ENCODE results near the gene ZFAND6. TPM values are rescaled to one million over a fixed set of nuclear protein-coding genes. Genes with fewer than 3 reads are reported as not detected.
A peak's percentile ranks its signal among the peaks of the same experiment; 100 is the strongest.
"Not testable (repeated sequence)": the region's sequence is repeated elsewhere in the genome, so short reads cannot be mapped to it uniquely, and the experiment has no call there.

Gene ZFAND6
- total RNA-seq, 2 experiments from 2014 or later, result 86.2 to 122 TPM

GRCh38 chr15:80011596-80011995 lies 47.9 kb upstream of the ZFAND6 start:
- POLR2A ChIA-PET, result interaction anchor here (0.7 kb wide), 1 partner anchor 9 kb away, joined by 3 read pairs; no protein-coding TSS in a partner anchor

GRCh38 chr15:80012060-80012726 lies 47.3 kb upstream of the ZFAND6 start:
- Histone ChIP-seq H3K4me3 (ENCODE audit: low read depth, low read length, poor library complexity, severe bottlenecking) (no peak overlapping the region), H3K9me2 (ENCODE audit: insufficient read depth, low read length) (no peaks in the 10 kb centered on the region), H3K4me1 (ENCODE audit: insufficient read depth, low read length, poor library complexity, severe bottlenecking) (peaks cover 53% of the 10 kb centered on the region), H4K20me1 (ENCODE audit: insufficient read depth, low read length) (no peaks in the 10 kb centered on the region), H3K4me2 (ENCODE audit: low read length) (peak overlapping the region; percentile 58), H3K79me2 (ENCODE audit: insufficient read depth, low read depth, low read length) (no peaks in the 10 kb centered on the region), H3K27ac (ENCODE audit: low read depth, low read length, poor library complexity, severe bottlenecking) (no peak overlapping the region), H3K36me3 (ENCODE audit: insufficient read depth, low read length) (no peaks in the 10 kb centered on the region), H3K9me3 (ENCODE audit: low read length) (no peaks in the 10 kb centered on the region; the same call in 1 of the 2 replicates), H2AFZ (ENCODE audit: low read length) (peak overlapping the region; percentile 68)
- ChIA-PET CTCF (ENCODE audit: unreplicated experiment) (no interaction called here), POLR2A (no interaction called here)
- intact Hi-C loops (cut with micrococcal nuclease; ENCODE audit: unreplicated experiment), result no loop called here
- no peak for TF ChIP-seq EZH2phosphoT487 (IDR thresholded peaks at IDR 0.05; ENCODE audit: borderline replicate concordance, low read depth, low read length)
- TF ChIP-seq, protein P1, sequence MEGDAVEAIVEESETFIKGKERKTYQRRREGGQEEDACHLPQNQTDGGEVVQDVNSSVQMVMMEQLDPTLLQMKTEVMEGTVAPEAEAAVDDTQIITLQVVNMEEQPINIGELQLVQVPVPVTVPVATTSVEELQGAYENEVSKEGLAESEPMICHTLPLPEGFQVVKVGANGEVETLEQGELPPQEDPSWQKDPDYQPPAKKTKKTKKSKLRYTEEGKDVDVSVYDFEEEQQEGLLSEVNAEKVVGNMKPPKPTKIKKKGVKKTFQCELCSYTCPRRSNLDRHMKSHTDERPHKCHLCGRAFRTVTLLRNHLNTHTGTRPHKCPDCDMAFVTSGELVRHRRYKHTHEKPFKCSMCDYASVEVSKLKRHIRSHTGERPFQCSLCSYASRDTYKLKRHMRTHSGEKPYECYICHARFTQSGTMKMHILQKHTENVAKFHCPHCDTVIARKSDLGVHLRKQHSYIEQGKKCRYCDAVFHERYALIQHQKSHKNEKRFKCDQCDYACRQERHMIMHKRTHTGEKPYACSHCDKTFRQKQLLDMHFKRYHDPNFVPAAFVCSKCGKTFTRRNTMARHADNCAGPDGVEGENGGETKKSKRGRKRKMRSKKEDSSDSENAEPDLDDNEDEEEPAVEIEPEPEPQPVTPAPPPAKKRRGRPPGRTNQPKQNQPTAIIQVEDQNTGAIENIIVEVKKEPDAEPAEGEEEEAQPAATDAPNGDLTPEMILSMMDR (conservative IDR thresholded peaks at IDR 0.05; ENCODE audit: low read length), result no peak
- BruUV-seq (replicated peaks), result no TSS peak
- no peak for DNase-seq (ENCODE audit: low spot score)

More at GRCh38 chr15:80011596-80011995, 47.9 kb upstream of the ZFAND6 start:
- intact Hi-C loops (cut with micrococcal nuclease; ENCODE audit: unreplicated experiment), result no loop called here
- H3K4me2 ChIP-seq (ENCODE audit: low read length), result peak overlapping the region; percentile 58
- H4K20me1 ChIP-seq (ENCODE audit: insufficient read depth, low read length), result no peaks in the 10 kb centered on the region
- CTCF ChIA-PET (ENCODE audit: unreplicated experiment), result no interaction called here
- peaks cover 51% of the 10 kb centered on the region for H3K4me1 ChIP-seq (ENCODE audit: insufficient read depth, low read length, poor library complexity, severe bottlenecking)
- H3K79me2 ChIP-seq (ENCODE audit: insufficient read depth, low read depth, low read length), result no peaks in the 10 kb centered on the region
- peak overlapping the region; percentile 68; the same call in 1 of the 2 replicates for H2AFZ ChIP-seq (ENCODE audit: low read length)
- no peak overlapping the region for H3K4me3 ChIP-seq (ENCODE audit: low read depth, low read length, poor library complexity, severe bottlenecking)
- no peak for TF ChIP-seq EZH2phosphoT487 (IDR thresholded peaks at IDR 0.05; ENCODE audit: borderline replicate concordance, low read depth, low read length)
- TF ChIP-seq, protein P1 (conservative IDR thresholded peaks at IDR 0.05; ENCODE audit: low read length), result no peak
- no peak overlapping the region for H3K27ac ChIP-seq (ENCODE audit: low read depth, low read length, poor library complexity, severe bottlenecking)
- BruUV-seq (replicated peaks), result no TSS peak
- DNase-seq (ENCODE audit: low spot score), result no peak
- H3K9me3 ChIP-seq (ENCODE audit: low read length), result no peaks in the 10 kb centered on the region; the same call in 1 of the 2 replicates
- H3K9me2 ChIP-seq (ENCODE audit: insufficient read depth, low read length), result no peaks in the 10 kb centered on the region
- H3K36me3 ChIP-seq (ENCODE audit: insufficient read depth, low read length), result no peaks in the 10 kb centered on the region

DNA sequence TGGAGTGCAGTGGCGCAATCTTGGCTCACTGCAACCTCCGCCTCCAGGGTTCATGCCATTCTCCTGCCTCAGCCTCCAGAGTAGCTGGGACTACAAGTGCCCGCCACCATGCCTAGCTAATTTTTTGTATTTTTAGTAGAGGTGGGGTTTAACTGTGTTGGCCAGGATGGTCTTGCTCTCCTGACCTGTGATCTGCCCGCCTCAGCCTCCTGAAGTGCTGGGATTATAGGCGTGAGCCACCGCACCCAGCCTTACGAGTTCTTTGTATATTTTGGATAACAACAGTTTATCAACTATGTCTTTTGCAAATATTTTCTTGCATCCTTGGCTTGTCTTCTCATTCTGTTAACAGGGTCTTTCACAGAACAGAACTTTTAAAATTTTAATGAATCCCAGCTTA lies 45.3 kb upstream of the ZFAND6 start:
- H2AFZ ChIP-seq (ENCODE audit: low read length); H3K27ac ChIP-seq (ENCODE audit: low read depth, low read length, poor library complexity, severe bottlenecking); DNase-seq (ENCODE audit: low spot score); H4K20me1 ChIP-seq (ENCODE audit: insufficient read depth, low read length); BruUV-seq (replicated peaks); H3K79me2 ChIP-seq (ENCODE audit: insufficient read depth, low read depth, low read length); CTCF ChIA-PET (ENCODE audit: unreplicated experiment); intact Hi-C loops (cut with micrococcal nuclease; ENCODE audit: unreplicated experiment); H3K9me3 ChIP-seq (ENCODE audit: low read length); H3K4me2 ChIP-seq (ENCODE audit: low read length); H3K36me3 ChIP-seq (ENCODE audit: insufficient read depth, low read length); H3K4me3 ChIP-seq (ENCODE audit: low read depth, low read length, poor library complexity, severe bottlenecking); H3K9me2 ChIP-seq (ENCODE audit: insufficient read depth, low read length): not testable (repeated sequence)
- peaks cover 57% of the 10 kb centered on the region for H3K4me1 ChIP-seq (ENCODE audit: insufficient read depth, low read length, poor library complexity, severe bottlenecking)
- POLR2A ChIA-PET, result interaction anchor here (0.7 to 0.8 kb wide), 2 partner anchors 40 to 56 kb away, joined by 3 read pairs; no protein-coding TSS in a partner anchor

Measured in OCI-LY7 (cell line).